Small intestine (tissue), 7 donors: ENCODE data around the gene DNAJC7. TPM values are rescaled to one million over a fixed set of nuclear protein-coding genes. Genes with fewer than 3 reads are reported as not detected.

Experiments
- DNase-seq, 2 donors: peaks; one replicate each; pipeline versions ENCODE4 v3.0.0 to v3.0.0-alpha.2; 2013
- FAIRE-seq: peaks from 2 replicates; lab custom pipeline; 2012; peaks lifted over from hg19 to GRCh38; lab: Jason Lieb, UNC
- H3K27ac ChIP-seq, 3 donors: one replicate each; pipeline ENCODE4 v1.5.1; 2013; ENCODE audit warnings: low read length in 2 of 3, mild to moderate bottlenecking in 2 of 3, control low read depth in 1 of 3, inconsistent platforms in 1 of 3, low read depth in 1 of 3, moderate library complexity in 1 of 3
- H3K27me3 ChIP-seq, 3 donors: one replicate each; pipeline ENCODE4 v1.6.1; 2013; ENCODE audit warnings: low read length in 3 of 3, inconsistent platforms in 1 of 3; ENCODE audit not compliant: control insufficient read depth in 3 of 3, insufficient read depth in 3 of 3
- H3K36me3 ChIP-seq, 3 donors: one replicate each; pipeline ENCODE4 v1.6.1; 2013; ENCODE audit warnings: low read length in 3 of 3, inconsistent platforms in 1 of 3, low read depth in 1 of 3, mild to moderate bottlenecking in 1 of 3, moderate library complexity in 1 of 3; ENCODE audit not compliant: control insufficient read depth in 3 of 3, insufficient read depth in 2 of 3
- H3K4me1 ChIP-seq, 3 donors: one replicate each; pipeline ENCODE4 v1.6.1; 2013; ENCODE audit warnings: low read length in 2 of 3, inconsistent platforms in 1 of 3, low read depth in 1 of 3, mild to moderate bottlenecking in 1 of 3, moderate library complexity in 1 of 3; ENCODE audit not compliant: control insufficient read depth in 3 of 3, insufficient read depth in 2 of 3
- H3K4me3 ChIP-seq, 3 donors: one replicate each; pipeline ENCODE4 v1.5.1; 2013; ENCODE audit warnings: low read length in 3 of 3, control low read depth in 1 of 3, inconsistent platforms in 1 of 3, low read depth in 1 of 3, mild to moderate bottlenecking in 1 of 3, moderate library complexity in 1 of 3
- H3K9me3 ChIP-seq, 2 donors: one replicate each; pipeline ENCODE4 v1.6.1; 2013; ENCODE audit warnings: low read depth in 1 of 2, low read length in 1 of 2; ENCODE audit not compliant: control insufficient read depth in 2 of 2, insufficient read depth in 1 of 2
- WGBS, 3 donors: extraction: QIAGEN DNeasy Blood & Tissue Kit; methylation state at CpG; one replicate each; pipeline ENCODE4 v1.1.7; 2013; 5-methylcytosine and 5-hydroxymethylcytosine counted together
- polyA plus RNA-seq, 4 donors: library from polyadenylated mRNA; stranded (reverse) in 3 of 4; unstranded in 1 of 4; fragments of 200-250 nt in 3 of 4; fragments of 120-200 nt in 1 of 4; gene quantifications; one replicate each; pipeline versions ENCODE4 v1.2.1 to v1.2.3, GENCODE V29; 2013
- donor health status: healthy with polysubstance abuse.
- donor health status: control.
- donor health status: control.
- donor health status: Bipolar disorder and iron deficiency.
- donor health status: healthy.

The DNAJC7 gene
- polyA plus RNA-seq, 4 donors = 70.0 to 91.2 (median 74.7) TPM

- Histone ChIP-seq H3K4me3 (no peak overlapping the region), H3K27ac (no peak overlapping the region), H3K27me3 (no peaks in the 10 kb centered on the region), H3K4me1 (peaks cover 0 to 13% (median 0%) of the 10 kb centered on the region in 3 donors), H3K36me3 (peaks cover 15 to 75% (median 24%) of the 10 kb centered on the region in 3 donors), H3K9me3 (no peaks in the 10 kb centered on the region)
- FAIRE-seq (no peak), DNase-seq (no peak)
- 79 to 92% (median 85%) methylated on average over 5 of the region's 5 CpGs for WGBS, 3 donors
Measured at GRCh38 chr17:41970901-41971331, 46.3 kb downstream of the DNAJC7 start.

- FAIRE-seq = no peak
- DNase-seq = no peak
- Histone ChIP-seq H3K4me1 (peaks cover 0 to 18% (median 0%) of the 10 kb centered on the region in 3 donors), H3K36me3 (peaks cover 2 to 53% (median 9%) of the 10 kb centered on the region in 3 donors), H3K27me3 (no peaks in the 10 kb centered on the region), H3K9me3 (no peaks in the 10 kb centered on the region), H3K4me3 (no peak overlapping the region), H3K27ac (no peak overlapping the region)
- 95 to 96% (median 95%) methylated on average over 7 to 10 of the region's 10 CpGs for WGBS, 3 donors
Measured at GRCh38 chr17:41968676-41969075, 48.6 kb downstream of the DNAJC7 start.

- no peaks in the 10 kb centered on the region for H3K9me3 ChIP-seq
- H3K27ac ChIP-seq = peak overlapping the region in 2 of 3 donors; percentile 25 to 86
- peaks cover 2 to 46% (median 7%) of the 10 kb centered on the region in 3 donors for H3K36me3 ChIP-seq
- H3K4me1 ChIP-seq = peaks cover 0 to 18% (median 0%) of the 10 kb centered on the region in 3 donors
- 91 to 94% (median 93%) methylated on average over 35 to 37 of the region's 37 CpGs for WGBS, 3 donors
- FAIRE-seq (no peak), DNase-seq (no peak)
- no peaks in the 10 kb centered on the region for H3K27me3 ChIP-seq
- peak overlapping the region in 1 of 3 donors; percentile 94 for H3K4me3 ChIP-seq
Measured at GRCh38 chr17:41967921-41968578, 49.2 kb downstream of the DNAJC7 start.

- H3K4me1 ChIP-seq = peaks cover 0 to 24% (median 0%) of the 10 kb centered on the region in 3 donors
- H3K4me3 ChIP-seq = peak overlapping the region; percentile 72 to 94 (median 86)
- 16 to 24% (median 20%) methylated on average over 38 to 39 of the region's 39 CpGs for WGBS, 3 donors
- FAIRE-seq (no peak), DNase-seq (peak in 1 of 2 donors; percentile 37)
- no peaks in the 10 kb centered on the region for H3K27me3 ChIP-seq
- no peaks in the 10 kb centered on the region for H3K9me3 ChIP-seq
- peak overlapping the region; percentile 60 to 86 (median 76) for H3K27ac ChIP-seq
- H3K36me3 ChIP-seq = peaks cover 2 to 39% (median 4%) of the 10 kb centered on the region in 3 donors
Measured at GRCh38 chr17:41967141-41967920, 49.9 kb downstream of the DNAJC7 start.

GRCh38 chr17:41966463-41967140 is 50.6 kb downstream of the DNAJC7 start, which contains the start of gene CNP:
Gene CNP, plus strand, starts transcription at chr17:41966795. Its CDS starts 90 bp downstream, at chr17:41966885.
- Histone ChIP-seq H3K9me3 (no peaks in the 10 kb centered on the region), H3K27ac (peak within 1 kb of the TSS; percentile 60 to 91 (median 84)), H3K4me1 (peaks cover 0 to 29% (median 0%) of the 10 kb centered on the region in 3 donors), H3K36me3 (peaks cover 0 to 32% (median 4%) of the 10 kb centered on the region in 3 donors), H3K27me3 (no peaks in the 10 kb centered on the region), H3K4me3 (peak within 1 kb of the TSS; percentile 72 to 94 (median 86))
- no peak for FAIRE-seq
- peak; percentile 85 to 97 for DNase-seq
- WGBS, 3 donors = 0 to 1% (median 1%) methylated on average over 49 to 71 of the region's 71 CpGs

GRCh38 chr17:41965694-41966462 is 51.4 kb downstream of the DNAJC7 start:
- Histone ChIP-seq H3K4me3 (peak overlapping the region; percentile 3 to 72 (median 53)), H3K27me3 (no peaks in the 10 kb centered on the region), H3K36me3 (peaks cover 0 to 28% (median 1%) of the 10 kb centered on the region in 3 donors), H3K27ac (peak overlapping the region; percentile 12 to 91 (median 84)), H3K4me1 (peaks cover 0 to 29% (median 0%) of the 10 kb centered on the region in 3 donors), H3K9me3 (no peaks in the 10 kb centered on the region)
- FAIRE-seq (no peak), DNase-seq (peak; percentile 90 to 91)
- WGBS, 3 donors = 1 to 4% (median 2%) methylated on average over 18 of the region's 18 CpGs

- FAIRE-seq (no peak), DNase-seq (peak; percentile 68 to 83)
- no peaks in the 10 kb centered on the region for H3K27me3 ChIP-seq
- WGBS, 3 donors = 15 to 20% (median 18%) methylated on average over 9 of the region's 9 CpGs
- H3K4me3 ChIP-seq = no peak overlapping the region
- H3K27ac ChIP-seq = no peak overlapping the region
- H3K4me1 ChIP-seq = peaks cover 0 to 33% (median 0%) of the 10 kb centered on the region in 3 donors
- peaks cover 0 to 3% (median 0%) of the 10 kb centered on the region in 3 donors for H3K36me3 ChIP-seq
- H3K9me3 ChIP-seq = no peaks in the 10 kb centered on the region
Measured at GRCh38 chr17:41962768-41963434, 54.3 kb downstream of the DNAJC7 start.
